ENCODE results near the gene ZIC5.

DNA sequence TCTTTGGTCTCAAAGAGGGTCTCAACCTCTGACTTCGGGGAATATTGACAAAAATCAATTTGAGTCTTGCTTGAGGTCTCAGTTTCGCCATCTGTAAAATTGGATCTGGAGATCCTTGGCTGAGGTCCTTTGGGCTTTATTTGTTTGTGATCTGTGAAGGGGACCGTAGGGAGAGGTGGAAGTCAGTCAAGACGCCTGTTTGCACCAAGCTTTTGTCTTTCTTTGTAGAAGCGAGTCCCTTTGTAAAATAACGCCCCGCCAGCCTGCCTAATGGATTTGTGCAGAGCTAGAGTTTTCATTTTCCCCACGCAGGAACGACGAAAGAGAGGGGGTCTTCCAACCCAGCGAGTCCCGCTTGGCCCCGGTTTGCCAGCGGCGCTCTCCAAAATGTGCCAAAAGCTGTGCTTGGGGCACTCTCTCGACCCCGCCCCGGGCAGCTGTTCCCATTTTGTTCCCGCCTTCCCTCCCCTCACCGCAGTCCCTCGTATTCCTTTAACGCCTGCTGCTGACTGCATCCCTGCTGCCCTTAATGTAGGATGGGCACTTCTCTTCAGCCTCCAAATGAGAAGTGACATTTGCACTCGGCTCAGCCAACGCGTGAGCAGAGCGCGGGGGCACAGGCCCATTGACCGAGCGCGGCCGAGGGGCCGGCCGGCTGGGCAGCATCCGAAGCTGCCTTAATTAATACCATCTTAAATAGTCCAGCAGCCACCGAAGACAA, 13.0 kb downstream of the ZIC5 start:
- no peak for TF ChIP-seq CTCF (IDR thresholded peaks at IDR 0.05)
- TF ChIP-seq POLR2AphosphoS5 (IDR thresholded peaks at IDR 0.05) = no peak

All from prostate gland (tissue), 2 donors.